Right lobe of liver (tissue), 4 donors: ENCODE data around the gene CDKAL1.

ENCODE experiments used
- POLR2A ChIP-seq: fragments of 450-650 bp; IDR thresholded peaks from one replicate; pipeline ENCODE4 v1.6.1; 2017; ENCODE audit warnings: antibody characterized with exemption, mild to moderate bottlenecking
- TF ChIP-seq, protein P1 (sequence below), 4 donors: fragments of 200-600 bp in 3 of 4; fragments of 450-650 bp in 1 of 4; IDR thresholded peaks; one replicate each; pipeline versions ENCODE4 v1.5.1 to v1.8.0; 2016 to 2022; ENCODE audit warnings: antibody characterized with exemption in 4 of 4, mild to moderate bottlenecking in 2 of 4
- donor health status: DM: no; HTN: no; CAD: no.
- donor health status: DM: no; HTN: no; CAD: no.
- donor health status: DM: no; HTN: yes; CAD: no.

DNA sequence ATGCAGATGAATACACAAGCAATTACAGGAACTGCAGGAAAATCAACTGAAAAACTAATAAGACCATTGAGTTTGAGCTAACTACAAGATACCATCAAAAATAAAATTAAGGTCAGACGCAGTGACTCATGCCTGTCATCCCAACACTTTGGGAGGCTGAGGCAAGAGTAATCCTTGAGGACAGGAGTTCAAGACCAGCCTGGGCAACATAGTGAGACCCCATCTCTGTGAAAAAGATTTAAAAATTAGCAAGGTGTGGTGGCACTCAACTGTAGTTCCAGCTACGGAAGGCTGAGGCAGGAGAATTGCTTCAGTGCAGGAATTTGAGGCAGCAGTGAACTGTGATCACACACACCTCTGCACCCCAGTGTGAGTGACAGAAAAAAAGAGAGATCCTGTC, 639.4 kb downstream of the CDKAL1 start:
- no peak for TF ChIP-seq POLR2A
- TF ChIP-seq, protein P1, sequence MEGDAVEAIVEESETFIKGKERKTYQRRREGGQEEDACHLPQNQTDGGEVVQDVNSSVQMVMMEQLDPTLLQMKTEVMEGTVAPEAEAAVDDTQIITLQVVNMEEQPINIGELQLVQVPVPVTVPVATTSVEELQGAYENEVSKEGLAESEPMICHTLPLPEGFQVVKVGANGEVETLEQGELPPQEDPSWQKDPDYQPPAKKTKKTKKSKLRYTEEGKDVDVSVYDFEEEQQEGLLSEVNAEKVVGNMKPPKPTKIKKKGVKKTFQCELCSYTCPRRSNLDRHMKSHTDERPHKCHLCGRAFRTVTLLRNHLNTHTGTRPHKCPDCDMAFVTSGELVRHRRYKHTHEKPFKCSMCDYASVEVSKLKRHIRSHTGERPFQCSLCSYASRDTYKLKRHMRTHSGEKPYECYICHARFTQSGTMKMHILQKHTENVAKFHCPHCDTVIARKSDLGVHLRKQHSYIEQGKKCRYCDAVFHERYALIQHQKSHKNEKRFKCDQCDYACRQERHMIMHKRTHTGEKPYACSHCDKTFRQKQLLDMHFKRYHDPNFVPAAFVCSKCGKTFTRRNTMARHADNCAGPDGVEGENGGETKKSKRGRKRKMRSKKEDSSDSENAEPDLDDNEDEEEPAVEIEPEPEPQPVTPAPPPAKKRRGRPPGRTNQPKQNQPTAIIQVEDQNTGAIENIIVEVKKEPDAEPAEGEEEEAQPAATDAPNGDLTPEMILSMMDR (IDR thresholded peaks at IDR 0.05): no peak
